Fibroblast of the aortic adventitia (primary cell): ENCODE measurements around the gene BRD1. TPM values are rescaled to one million over a fixed set of nuclear protein-coding genes. Genes with fewer than 3 reads are reported as not detected.

Source experiments
- DNase-seq: peaks from one replicate; pipeline ENCODE4 v3.0.0-alpha.2; 2010; ENCODE audit warnings: low read depth
- H3K4me3 ChIP-seq: 2 replicates; pipeline ENCODE4 v1.5.1; 2011; ENCODE audit warnings: low read depth, mild to moderate bottlenecking, control low read depth, low read length, moderate library complexity
- small RNA-seq: library from RNA; depleted of rRNA; stranded (forward); fragments of <200 nt; gene quantifications from one replicate; pipeline ENCODE3, GENCODE V24; 2012
- total RNA-seq: library from RNA; depleted of rRNA; stranded (reverse); fragments of >200 nt; gene quantifications from 2 replicates; pipeline ENCODE4 v1.2.3, GENCODE V29; 2012; ENCODE audit warnings: low replicate concordance
- TF ChIP-seq, protein P1 (sequence below): IDR thresholded peaks from 2 replicates; pipeline ENCODE4 v1.5.1; 2011; ENCODE audit warnings: mild to moderate bottlenecking, low read length, control low read depth, inconsistent platforms; ENCODE audit not compliant: insufficient read depth

BRD1 gene
- total RNA-seq, 1 donor = 14.6 TPM

DNA sequence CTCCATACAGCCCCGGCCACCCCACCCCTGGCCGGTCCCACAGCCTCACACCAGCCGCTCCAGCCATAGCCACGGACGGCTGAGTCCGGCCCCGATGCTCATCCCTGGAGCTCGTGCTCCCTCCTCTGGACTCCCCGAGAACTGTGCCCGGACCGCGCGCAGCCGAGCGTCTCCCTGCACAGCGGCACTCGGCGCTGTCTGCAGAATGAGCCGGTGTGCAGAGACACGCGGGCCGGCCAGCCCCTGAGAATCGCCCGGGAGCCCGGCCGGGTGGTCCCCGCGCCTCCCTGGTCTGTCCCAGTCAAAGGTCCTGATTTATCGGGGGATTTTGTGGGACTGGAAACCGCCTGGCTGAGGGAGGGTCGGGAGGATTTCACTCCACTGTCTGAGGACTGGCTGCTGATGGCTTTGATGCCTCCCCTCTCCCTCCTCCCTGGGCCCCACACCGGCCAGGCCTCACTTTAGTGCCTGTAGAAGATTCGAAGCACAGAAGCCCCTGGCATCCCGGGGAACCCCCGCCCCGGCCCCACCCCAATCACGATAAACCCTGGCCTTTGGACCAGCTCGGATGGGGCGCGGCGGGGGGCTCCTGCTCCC, 102.7 kb downstream of the BRD1 start:
- TF ChIP-seq, protein P1, sequence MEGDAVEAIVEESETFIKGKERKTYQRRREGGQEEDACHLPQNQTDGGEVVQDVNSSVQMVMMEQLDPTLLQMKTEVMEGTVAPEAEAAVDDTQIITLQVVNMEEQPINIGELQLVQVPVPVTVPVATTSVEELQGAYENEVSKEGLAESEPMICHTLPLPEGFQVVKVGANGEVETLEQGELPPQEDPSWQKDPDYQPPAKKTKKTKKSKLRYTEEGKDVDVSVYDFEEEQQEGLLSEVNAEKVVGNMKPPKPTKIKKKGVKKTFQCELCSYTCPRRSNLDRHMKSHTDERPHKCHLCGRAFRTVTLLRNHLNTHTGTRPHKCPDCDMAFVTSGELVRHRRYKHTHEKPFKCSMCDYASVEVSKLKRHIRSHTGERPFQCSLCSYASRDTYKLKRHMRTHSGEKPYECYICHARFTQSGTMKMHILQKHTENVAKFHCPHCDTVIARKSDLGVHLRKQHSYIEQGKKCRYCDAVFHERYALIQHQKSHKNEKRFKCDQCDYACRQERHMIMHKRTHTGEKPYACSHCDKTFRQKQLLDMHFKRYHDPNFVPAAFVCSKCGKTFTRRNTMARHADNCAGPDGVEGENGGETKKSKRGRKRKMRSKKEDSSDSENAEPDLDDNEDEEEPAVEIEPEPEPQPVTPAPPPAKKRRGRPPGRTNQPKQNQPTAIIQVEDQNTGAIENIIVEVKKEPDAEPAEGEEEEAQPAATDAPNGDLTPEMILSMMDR = peak; percentile 28
- DNase-seq = no peak
- H3K4me3 ChIP-seq = no peak overlapping the region

- TF ChIP-seq, protein P1 = no peak
- no peak for DNase-seq
Measured at GRCh38 chr22:49724030-49724892, 103.4 kb downstream of the BRD1 start.

DNA sequence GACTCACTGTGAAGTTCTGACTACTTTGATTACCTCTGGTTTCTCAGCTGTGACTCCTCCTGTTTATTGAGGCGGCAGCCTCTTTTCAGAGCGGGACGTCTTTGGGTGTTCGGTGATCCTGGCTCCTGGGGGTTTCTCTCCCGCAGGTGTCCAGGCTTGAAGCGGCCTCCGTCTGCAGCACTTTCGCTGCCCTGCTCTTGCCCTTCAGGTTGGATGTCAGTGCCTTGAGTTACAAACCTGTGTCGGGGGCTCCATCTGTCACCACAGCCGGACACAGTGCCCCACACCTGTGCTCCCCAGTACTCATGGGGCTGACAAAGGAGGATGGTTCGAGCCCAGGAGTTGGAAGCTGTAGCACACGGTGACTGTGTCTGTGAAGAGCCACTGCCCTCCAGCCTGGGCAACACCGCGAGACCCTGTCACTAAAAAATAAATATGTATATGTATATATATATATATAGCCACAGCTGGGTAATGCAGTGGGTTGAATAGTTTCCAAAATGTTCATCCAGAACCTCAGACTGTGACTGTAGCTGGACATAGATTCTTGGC, 104.1 kb downstream of the BRD1 start:
- TF ChIP-seq, protein P1 = no peak
- H3K4me3 ChIP-seq = no peak overlapping the region
- DNase-seq = no peak

More at GRCh38 chr22:49724030-49724892, 103.4 kb downstream of the BRD1 start:
- no peak overlapping the region for H3K4me3 ChIP-seq

Small RNA genes within 50 kb of the gene (small RNA-seq; reads per million reads assigned to genes)
- gene AL117328.1 (not detected), gene RF00017 (not detected)

Other genes with a start within 250 kb of the BRD1 start
- 5.3 and 8.3 TPM in 2 replicates for gene ZBED4, start 26.0 kb upstream of the BRD1 start, total RNA-seq
- 8.3 and 19.9 TPM in 2 replicates for gene ALG12, start 90.6 kb upstream of the BRD1 start, total RNA-seq
- 34.0 and 69.4 TPM in 2 replicates for gene CRELD2, start 90.8 kb upstream of the BRD1 start, total RNA-seq
- 14.1 and 15.2 TPM in 2 replicates for gene PIM3, start 132.9 kb upstream of the BRD1 start, total RNA-seq
- not detected in 2 replicates for gene IL17REL, start 184.9 kb upstream of the BRD1 start, total RNA-seq
- gene TTLL8, start 230.4 kb upstream of the BRD1 start, total RNA-seq = not detected in 2 replicates